Caco-2 (cell line): ENCODE results near the gene PRKAR1B. TPM values are rescaled to one million over a fixed set of nuclear protein-coding genes. Genes with fewer than 3 reads are reported as not detected.

Experiments used
- BruUV-seq: library from RNA; stranded (reverse); fragments of 400-500 nt; replicated peaks from 2 replicates; lab custom pipeline; 2021; lab: Mats Ljungman, UMichigan
- CTCF ChIA-PET: fragments of 300-600 bp; sonication (Branson Sonifier 250); formaldehyde crosslinking; loops from one replicate; lab custom pipeline; 2022; ENCODE audit warnings: antibody characterized with exemption; lab: Charles Lee
- POLR2A ChIA-PET: fragments of 300-600 bp; sonication (Branson Sonifier 250); formaldehyde crosslinking; loops from one replicate; lab custom pipeline; 2022; ENCODE audit warnings: antibody characterized with exemption; lab: Charles Lee
- DNase-seq, 2 experiments: peaks; one replicate each; pipeline versions ENCODE4 v3.0.0 to v3.0.0-alpha.2; 2020 to 2022
- H3K27me3 ChIP-seq: replicated peaks from 2 replicates; pipeline ENCODE4 v1.6.0; 2011; ENCODE audit warnings: low read length; ENCODE audit not compliant: control insufficient read depth, insufficient read depth
- H3K36me3 ChIP-seq: 2 replicates; pipeline ENCODE4 v1.5.1; 2011; ENCODE audit warnings: low read length; ENCODE audit not compliant: control insufficient read depth, insufficient read depth
- H3K4me1 ChIP-seq: fragments of 250-450 bp; sonication (Bioruptor Pico); 2 replicates; pipeline ENCODE4 v1.5.1; 2020; ENCODE audit warnings: mild to moderate bottlenecking
- H3K4me3 ChIP-seq: 2 replicates; pipeline ENCODE4 v1.5.1; 2011; ENCODE audit warnings: low read depth, mild to moderate bottlenecking, control low read depth, low read length
- H3K9me3 ChIP-seq: fragments of 250-450 bp; sonication (Bioruptor Pico); 2 replicates; pipeline ENCODE4 v1.5.1; 2020; ENCODE audit warnings: mild to moderate bottlenecking, moderate library complexity
- H3K27ac Mint-ChIP-seq: one replicate; pipeline ENCODE4 v1.8.0; 2022; ENCODE audit warnings: mixed read lengths; ENCODE audit not compliant: unreplicated experiment
- H3K27me3 Mint-ChIP-seq: one replicate; pipeline ENCODE4 v1.8.0; 2022; ENCODE audit warnings: mixed read lengths; ENCODE audit not compliant: insufficient read depth, unreplicated experiment
- H3K36me3 Mint-ChIP-seq: one replicate; pipeline ENCODE4 v1.8.0; 2022; ENCODE audit warnings: mild to moderate bottlenecking, mixed read lengths; ENCODE audit not compliant: insufficient read depth, unreplicated experiment
- H3K4me1 Mint-ChIP-seq: one replicate; pipeline ENCODE4 v1.8.0; 2022; ENCODE audit warnings: low read depth, mixed read lengths; ENCODE audit not compliant: unreplicated experiment
- H3K4me3 Mint-ChIP-seq: one replicate; pipeline ENCODE4 v1.8.0; 2022; ENCODE audit warnings: mild to moderate bottlenecking, moderate library complexity, mixed read lengths; ENCODE audit not compliant: unreplicated experiment
- H3K9me3 Mint-ChIP-seq: one replicate; pipeline ENCODE4 v1.8.0; 2022; ENCODE audit warnings: mixed read lengths; ENCODE audit not compliant: unreplicated experiment
- intact Hi-C: fragments of 100-400 bp; cut with micrococcal nuclease; formaldehyde crosslinking; loops from one replicate; pipeline ENCODE4 v1.10.0; 2022; ENCODE audit not compliant: unreplicated experiment
- total RNA-seq: library from RNA; stranded (reverse); gene quantifications from 2 replicates; pipeline ENCODE4 v1.2.3, GENCODE V29; 2022
- TF ChIP-seq, protein P1 (sequence below), 2 experiments: fragments of 200-600 bp in 1 of 2; IDR thresholded peaks; 1 replicate in 1 of 2; 2 replicates in 1 of 2; pipeline versions ENCODE4 v1.5.1 to v1.8.0; 2011 to 2022; ENCODE audit warnings: antibody characterized with exemption in 1 of 2, control low read depth in 1 of 2, inconsistent platforms in 1 of 2, low read depth in 1 of 2, low read length in 1 of 2, mild to moderate bottlenecking in 1 of 2, moderate library complexity in 1 of 2; ENCODE audit not compliant: insufficient read depth in 1 of 2, severe bottlenecking in 1 of 2, unreplicated experiment in 1 of 2

The PRKAR1B gene
- total RNA-seq, 1 experiment from 2014 or later: 56.6 TPM

DNA sequence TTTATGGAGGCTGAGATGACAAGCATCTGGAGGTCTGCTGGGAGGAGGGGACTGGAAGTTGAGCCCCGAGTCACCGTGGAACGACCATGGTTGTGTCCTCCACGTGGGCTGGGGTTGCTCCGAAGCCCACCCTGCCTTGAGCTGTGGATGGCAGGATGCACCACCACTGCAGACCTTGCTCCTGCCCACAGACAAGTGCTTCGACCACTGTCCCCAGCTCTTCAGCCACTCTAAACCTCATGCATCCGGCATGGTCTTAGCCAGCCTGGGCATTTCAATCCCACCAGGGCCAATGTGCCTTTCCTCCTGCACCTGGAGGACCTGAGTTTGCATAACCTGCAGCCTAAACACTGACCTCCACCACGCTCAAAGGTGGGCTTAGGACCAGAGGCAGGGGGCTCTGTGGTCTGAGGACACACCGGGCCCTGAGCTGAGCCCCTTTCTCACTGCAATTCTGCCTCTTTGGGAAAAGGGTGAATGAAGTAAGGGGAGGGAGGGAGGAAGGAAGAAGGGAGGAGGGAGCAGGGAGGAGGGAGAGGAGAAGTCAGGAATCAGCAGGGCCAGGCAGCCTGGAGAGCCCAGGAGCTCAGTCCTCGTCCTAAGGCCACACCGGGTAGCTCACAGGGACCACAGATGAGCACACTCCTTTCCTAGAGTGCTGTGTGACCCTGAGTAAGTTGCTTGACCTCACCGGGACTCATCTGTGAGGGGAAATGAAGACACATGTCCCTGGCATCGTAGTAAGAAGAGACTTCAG is 45.4 kb downstream of the PRKAR1B start:
- H3K27me3 ChIP-seq: no peaks in the 10 kb centered on the region
- H3K4me1 ChIP-seq: no peaks in the 10 kb centered on the region
- Mint-ChIP-seq H3K9me3 (peaks cover 20% of the 10 kb centered on the region), H3K36me3 (peaks cover 49% of the 10 kb centered on the region), H3K4me3 (no peak overlapping the region), H3K27ac (no peak overlapping the region), H3K27me3 (no peaks in the 10 kb centered on the region), H3K4me1 (no peaks in the 10 kb centered on the region)
- DNase-seq: peak in 1 of 2 experiments; percentile 14
- H3K4me3 ChIP-seq: no peak overlapping the region
- no TSS peak for BruUV-seq
- ChIA-PET CTCF (interaction anchor here (0.7 kb wide), 1 partner anchor 47 kb away, joined by 4 read pairs; no protein-coding TSS in a partner anchor), POLR2A (no interaction called here)
- peaks cover 6% of the 10 kb centered on the region for H3K36me3 ChIP-seq
- TF ChIP-seq, protein P1, sequence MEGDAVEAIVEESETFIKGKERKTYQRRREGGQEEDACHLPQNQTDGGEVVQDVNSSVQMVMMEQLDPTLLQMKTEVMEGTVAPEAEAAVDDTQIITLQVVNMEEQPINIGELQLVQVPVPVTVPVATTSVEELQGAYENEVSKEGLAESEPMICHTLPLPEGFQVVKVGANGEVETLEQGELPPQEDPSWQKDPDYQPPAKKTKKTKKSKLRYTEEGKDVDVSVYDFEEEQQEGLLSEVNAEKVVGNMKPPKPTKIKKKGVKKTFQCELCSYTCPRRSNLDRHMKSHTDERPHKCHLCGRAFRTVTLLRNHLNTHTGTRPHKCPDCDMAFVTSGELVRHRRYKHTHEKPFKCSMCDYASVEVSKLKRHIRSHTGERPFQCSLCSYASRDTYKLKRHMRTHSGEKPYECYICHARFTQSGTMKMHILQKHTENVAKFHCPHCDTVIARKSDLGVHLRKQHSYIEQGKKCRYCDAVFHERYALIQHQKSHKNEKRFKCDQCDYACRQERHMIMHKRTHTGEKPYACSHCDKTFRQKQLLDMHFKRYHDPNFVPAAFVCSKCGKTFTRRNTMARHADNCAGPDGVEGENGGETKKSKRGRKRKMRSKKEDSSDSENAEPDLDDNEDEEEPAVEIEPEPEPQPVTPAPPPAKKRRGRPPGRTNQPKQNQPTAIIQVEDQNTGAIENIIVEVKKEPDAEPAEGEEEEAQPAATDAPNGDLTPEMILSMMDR (IDR thresholded peaks at IDR 0.05; ENCODE audit: insufficient read depth in 1 of 2, low read depth in 1 of 2, low read length in 1 of 2, severe bottlenecking in 1 of 2, unreplicated experiment in 1 of 2): no peak
- H3K9me3 ChIP-seq: peaks cover 15% of the 10 kb centered on the region
- intact Hi-C loops: no loop called here

DNA sequence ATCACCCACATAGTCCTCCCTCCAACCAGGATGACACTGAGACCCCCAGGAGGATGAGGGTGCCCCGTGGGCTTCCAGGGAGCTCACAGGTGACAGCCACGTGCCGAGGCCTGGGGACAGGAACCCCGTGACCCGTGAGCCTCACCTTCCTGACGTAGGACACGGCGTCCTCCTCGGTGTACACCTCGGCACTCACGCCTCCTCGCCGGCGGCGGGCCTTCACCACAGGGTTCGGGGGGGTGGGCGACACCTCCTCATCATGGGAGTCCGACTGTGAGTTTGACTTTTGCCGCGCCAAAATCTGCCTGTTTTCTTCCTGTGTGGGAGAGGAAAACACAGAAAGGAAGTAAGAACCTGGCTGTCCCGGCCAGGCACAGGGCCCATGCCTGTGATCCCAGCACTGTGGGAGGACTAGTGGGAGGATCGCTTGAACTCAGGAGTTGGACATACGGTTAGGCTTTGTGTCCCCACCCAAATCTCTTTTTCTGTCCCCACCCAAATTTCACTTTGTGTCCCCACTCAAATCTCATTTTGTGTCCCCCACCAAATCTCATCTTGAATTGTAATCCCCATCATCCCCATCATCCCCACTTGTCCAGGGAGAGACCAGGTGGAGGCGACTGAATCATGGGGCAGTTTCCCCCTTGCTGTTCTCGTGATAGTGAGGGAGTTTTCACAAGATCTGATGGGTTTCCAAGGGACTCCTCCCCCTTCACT is 46.5 kb downstream of the PRKAR1B start:
- Histone ChIP-seq H3K27me3 (no peaks in the 10 kb centered on the region), H3K4me1 (no peaks in the 10 kb centered on the region), H3K4me3 (no peak overlapping the region), H3K9me3 (peaks cover 9% of the 10 kb centered on the region), H3K36me3 (peaks cover 6% of the 10 kb centered on the region)
- intact Hi-C loops: no loop called here
- H3K4me3 Mint-ChIP-seq: no peak overlapping the region
- ChIA-PET POLR2A (interaction anchor here (0.6 kb wide), 1 partner anchor 172 kb away, joined by 3 read pairs; no protein-coding TSS in a partner anchor), CTCF (no interaction called here)
- BruUV-seq: no TSS peak
- TF ChIP-seq, protein P1 (IDR thresholded peaks at IDR 0.05; ENCODE audit: insufficient read depth in 1 of 2, low read depth in 1 of 2, low read length in 1 of 2, severe bottlenecking in 1 of 2, unreplicated experiment in 1 of 2): no peak
- H3K36me3 Mint-ChIP-seq: peaks cover 53% of the 10 kb centered on the region
- H3K27ac Mint-ChIP-seq: no peak overlapping the region
- no peaks in the 10 kb centered on the region for H3K27me3 Mint-ChIP-seq
- H3K9me3 Mint-ChIP-seq: peaks cover 12% of the 10 kb centered on the region
- DNase-seq: peak in 1 of 2 experiments; percentile 19
- H3K4me1 Mint-ChIP-seq: no peaks in the 10 kb centered on the region

DNA sequence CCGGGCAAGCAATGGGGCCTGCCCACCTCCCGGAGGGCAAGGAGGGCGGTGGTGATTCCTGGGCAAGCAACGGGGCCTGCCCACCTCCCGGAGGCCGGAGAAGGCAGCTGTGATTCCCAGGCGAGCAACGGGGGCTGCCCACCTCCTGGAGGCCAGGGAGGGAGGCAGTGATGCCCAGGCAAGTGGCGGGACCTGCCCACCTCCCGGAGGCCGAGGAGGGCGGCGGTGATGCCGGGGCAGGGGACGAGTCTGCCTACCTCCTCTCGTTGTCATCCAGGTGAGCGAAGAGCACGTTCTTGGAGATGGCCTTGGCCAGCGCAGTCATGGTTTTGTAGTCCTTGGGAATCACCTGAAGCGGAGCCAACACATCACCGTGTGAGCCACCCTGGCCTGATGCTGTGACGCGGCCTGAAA is 50.1 kb downstream of the PRKAR1B start:
- Histone ChIP-seq H3K4me1 (no peaks in the 10 kb centered on the region), H3K27me3 (no peaks in the 10 kb centered on the region), H3K36me3 (peaks cover 4% of the 10 kb centered on the region), H3K9me3 (0 out of 2 replicates have a peak, but pooled peaks cover 3% of the 10 kb centered on the region), H3K4me3 (no peak overlapping the region)
- ChIA-PET CTCF (no interaction called here), POLR2A (no interaction called here)
- no TSS peak for BruUV-seq
- Mint-ChIP-seq H3K4me3 (no peak overlapping the region), H3K27me3 (no peaks in the 10 kb centered on the region), H3K27ac (no peak overlapping the region), H3K4me1 (no peaks in the 10 kb centered on the region), H3K9me3 (peaks cover 11% of the 10 kb centered on the region), H3K36me3 (peaks cover 65% of the 10 kb centered on the region)
- TF ChIP-seq, protein P1 (IDR thresholded peaks at IDR 0.05; ENCODE audit: insufficient read depth in 1 of 2, low read depth in 1 of 2, low read length in 1 of 2, severe bottlenecking in 1 of 2, unreplicated experiment in 1 of 2): no peak
- intact Hi-C loops: no loop called here
- DNase-seq: no peak
